Measurements from ENCODE around the gene CPSF2.

DNA sequence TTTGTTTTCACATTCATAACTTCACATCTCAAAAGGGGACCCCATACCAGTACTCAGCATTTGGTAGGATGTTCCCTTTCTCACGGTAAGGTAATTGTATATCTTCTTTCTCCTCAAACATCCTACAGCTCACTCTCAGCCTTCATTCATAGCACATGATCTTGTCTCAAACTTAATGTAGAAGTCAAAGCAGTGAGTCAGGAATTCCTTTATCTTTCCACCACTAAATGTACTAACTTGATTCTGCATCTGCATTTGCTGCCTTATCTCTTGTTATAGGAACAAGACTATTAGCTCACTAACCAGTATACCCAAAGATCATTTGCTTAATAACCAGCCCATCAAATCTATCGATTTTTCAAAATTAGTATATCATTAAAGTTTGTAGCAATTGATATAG is 22.9 kb downstream of the CPSF2 start:
- TF ChIP-seq EZH2phosphoT487 (IDR thresholded peaks at IDR 0.05; ENCODE audit: borderline replicate concordance, low read length), result no peak
- TF ChIP-seq, protein P1, sequence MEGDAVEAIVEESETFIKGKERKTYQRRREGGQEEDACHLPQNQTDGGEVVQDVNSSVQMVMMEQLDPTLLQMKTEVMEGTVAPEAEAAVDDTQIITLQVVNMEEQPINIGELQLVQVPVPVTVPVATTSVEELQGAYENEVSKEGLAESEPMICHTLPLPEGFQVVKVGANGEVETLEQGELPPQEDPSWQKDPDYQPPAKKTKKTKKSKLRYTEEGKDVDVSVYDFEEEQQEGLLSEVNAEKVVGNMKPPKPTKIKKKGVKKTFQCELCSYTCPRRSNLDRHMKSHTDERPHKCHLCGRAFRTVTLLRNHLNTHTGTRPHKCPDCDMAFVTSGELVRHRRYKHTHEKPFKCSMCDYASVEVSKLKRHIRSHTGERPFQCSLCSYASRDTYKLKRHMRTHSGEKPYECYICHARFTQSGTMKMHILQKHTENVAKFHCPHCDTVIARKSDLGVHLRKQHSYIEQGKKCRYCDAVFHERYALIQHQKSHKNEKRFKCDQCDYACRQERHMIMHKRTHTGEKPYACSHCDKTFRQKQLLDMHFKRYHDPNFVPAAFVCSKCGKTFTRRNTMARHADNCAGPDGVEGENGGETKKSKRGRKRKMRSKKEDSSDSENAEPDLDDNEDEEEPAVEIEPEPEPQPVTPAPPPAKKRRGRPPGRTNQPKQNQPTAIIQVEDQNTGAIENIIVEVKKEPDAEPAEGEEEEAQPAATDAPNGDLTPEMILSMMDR (IDR thresholded peaks at IDR 0.05; ENCODE audit: low read depth, low read length, poor library complexity, severe bottlenecking), result no peak
